Measurements from ENCODE around the gene RILPL2.
"Not testable (repeated sequence)": the region's sequence is repeated elsewhere in the genome, so short reads cannot be mapped to it uniquely, and the experiment has no call there.

Gene RILPL2

DNA sequence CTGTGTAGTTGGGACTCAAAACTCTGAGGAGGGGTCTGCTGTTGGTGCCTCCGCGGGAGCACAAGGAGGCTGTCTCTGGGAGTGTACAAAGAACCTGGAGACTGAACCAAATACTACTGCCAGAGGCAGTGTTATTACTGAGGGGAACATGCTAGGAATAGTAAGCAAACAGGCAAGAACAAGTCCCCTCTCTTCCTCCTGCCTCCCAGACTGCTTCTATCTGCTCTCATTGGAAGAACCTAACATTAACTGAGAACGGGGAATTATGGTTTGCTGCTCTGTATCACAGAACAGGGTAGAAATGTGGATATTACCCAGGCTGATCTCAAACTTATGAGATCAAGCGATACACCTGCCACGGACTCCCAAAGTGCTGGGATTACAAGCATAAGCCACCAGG, 57.1 kb downstream of the RILPL2 start:
- ATAC-seq = no peak

DNA sequence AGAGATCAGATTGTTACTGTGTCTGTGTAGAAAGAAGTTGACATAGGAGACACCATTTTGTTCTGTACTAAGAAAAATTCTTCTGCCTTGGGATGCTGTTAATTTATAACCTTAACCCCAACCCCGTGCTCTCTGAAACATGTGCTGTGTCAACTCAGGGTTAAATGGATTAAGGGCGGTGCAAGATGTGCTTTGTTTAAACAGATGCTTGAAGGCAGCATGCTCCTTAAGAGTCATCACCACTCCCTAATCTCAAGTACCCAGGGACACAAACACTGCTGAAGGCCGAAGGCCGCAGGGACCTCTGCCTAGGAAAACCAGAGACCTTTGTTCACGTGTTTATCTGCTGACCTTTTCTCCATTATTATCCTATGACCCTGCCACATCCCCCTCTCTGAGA, 64.1 kb downstream of the RILPL2 start:
- not testable (repeated sequence) for ATAC-seq

DNA sequence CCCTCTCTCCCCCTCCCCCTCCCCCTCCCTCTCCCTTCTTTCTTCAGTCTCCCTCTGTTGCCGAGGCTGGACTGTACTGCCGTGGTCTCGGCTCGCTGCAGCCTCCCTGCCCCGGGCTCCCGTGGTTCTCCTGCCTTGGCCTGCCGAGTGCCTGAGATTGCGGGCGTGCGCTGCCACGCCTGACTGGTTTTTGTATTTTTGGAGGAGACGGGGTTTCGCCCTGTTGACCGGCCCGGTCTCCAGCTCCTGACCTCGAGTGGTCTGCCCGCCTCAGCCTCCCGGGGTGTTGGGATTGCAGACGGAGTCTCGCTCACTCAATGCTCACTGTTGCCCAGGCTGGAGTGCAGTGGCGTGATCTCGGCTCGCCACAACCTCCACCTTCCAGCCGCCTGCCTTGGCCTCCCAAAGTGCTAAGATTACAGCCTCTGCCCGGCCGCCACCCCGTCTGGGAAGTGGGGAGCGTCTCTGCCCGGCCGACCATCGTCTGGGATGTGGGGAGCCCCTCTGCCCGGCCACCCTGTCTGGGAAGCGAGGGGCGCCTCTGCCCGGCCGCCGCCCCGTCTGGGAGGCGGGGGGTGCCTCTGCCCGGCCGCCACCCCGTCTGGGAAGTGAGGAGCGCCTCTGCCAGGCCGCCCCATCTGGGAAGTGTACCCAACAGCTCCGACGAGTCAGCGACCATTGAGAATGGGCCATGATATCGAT, 64.7 kb downstream of the RILPL2 start:
- ATAC-seq = not testable (repeated sequence)

DNA sequence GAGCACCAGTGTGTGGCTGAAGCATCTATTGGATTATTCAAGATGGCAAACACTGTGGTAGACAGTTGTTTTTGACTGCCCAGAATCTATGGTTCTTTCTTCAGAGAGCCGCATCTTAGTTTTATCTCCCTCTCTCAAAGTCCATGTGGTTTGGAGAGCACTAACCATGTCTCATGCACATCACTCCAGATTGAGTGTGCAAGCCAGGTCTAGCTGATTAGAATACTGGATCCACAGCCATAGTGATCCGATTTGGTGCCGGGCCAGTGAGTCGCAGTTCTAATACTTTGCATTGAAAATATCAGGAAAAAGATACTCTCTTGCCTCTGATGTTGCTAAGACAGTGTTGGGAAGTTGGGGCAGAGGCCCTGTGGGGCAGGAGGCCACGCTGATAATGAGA, 67.3 kb downstream of the RILPL2 start:
- ATAC-seq = no peak

DNA sequence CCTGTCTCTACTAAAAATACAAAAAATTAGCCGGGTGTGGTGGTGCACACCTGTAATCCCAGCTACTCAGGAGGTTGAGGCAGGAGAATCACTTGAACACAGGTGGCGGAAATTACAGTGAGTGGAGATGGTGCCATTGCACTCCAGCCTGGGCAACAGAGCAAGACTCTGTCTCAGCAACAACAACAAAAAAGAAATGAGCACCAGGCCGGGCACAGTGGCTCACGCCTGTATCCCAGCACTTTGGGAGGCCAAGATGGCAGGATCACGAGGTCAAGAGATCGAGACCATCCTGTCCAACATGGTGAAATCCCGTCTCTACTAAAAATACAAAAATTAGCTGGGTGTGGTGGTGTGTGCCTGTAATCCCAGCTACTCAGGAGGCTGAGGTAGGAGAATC, 68.1 kb downstream of the RILPL2 start:
- not testable (repeated sequence) for ATAC-seq

DNA sequence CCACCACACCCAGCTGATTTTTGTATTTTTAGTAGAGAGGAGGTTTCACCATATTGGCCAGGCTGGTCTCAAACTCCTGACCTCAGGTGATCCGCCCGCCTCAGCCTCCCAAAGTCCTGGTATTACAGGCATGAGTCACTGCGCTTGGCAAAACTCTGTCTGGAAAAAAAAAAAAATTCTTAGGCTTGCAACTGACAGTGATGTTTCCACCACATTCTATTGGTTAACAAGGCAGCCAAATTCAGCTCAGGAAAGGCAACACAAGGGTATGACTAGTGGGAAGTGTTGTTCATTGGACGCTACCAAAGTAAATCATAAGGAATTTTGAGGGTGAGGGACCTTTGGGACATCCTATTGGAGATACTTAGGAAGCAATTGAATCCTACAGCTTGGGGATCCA, 69.0 kb downstream of the RILPL2 start:
- ATAC-seq = no peak

Measured in activated CD4-positive, CD25-positive, alpha-beta regulatory T cell treated with anti-CD3 and anti-CD28 coated beads, Interleukin-2, amount 50 U/mL, for 24 hours (primary cell).